GM19035 (cell line): ENCODE measurements around the gene EHD2.
"Not testable (repeated sequence)": the region's sequence is repeated elsewhere in the genome, so short reads cannot be mapped to it uniquely, and the experiment has no call there.

Experiments
- ATAC-seq: cut with Tn5 transposase; IDR thresholded peaks from one replicate; pipeline ENCODE4 v1.9.1; 2021; ENCODE audit not compliant: unreplicated experiment

EHD2 gene

GRCh38 chr19:47711652-47712242, 1.5 kb upstream of the EHD2 start:
- ATAC-seq, result no peak

- ATAC-seq, result no peak
Measured at GRCh38 chr19:47714339-47714738, 1.1 kb downstream of the EHD2 start.

GRCh38 chr19:47714855-47715254, 1.6 kb downstream of the EHD2 start:
- ATAC-seq, result not testable (repeated sequence)

- no peak for ATAC-seq
Measured at GRCh38 chr19:47716270-47716937, 3.2 kb downstream of the EHD2 start.

GRCh38 chr19:47718415-47719046, 5.3 kb downstream of the EHD2 start:
- ATAC-seq, result not testable (repeated sequence)

GRCh38 chr19:47719047-47719859, 6.0 kb downstream of the EHD2 start:
- no peak for ATAC-seq

- ATAC-seq, result no peak
Measured at GRCh38 chr19:47720669-47721422, 7.6 kb downstream of the EHD2 start.

- no peak for ATAC-seq
Measured at GRCh38 chr19:47723581-47723940, 10.3 kb downstream of the EHD2 start.

GRCh38 chr19:47725759-47726401, 12.7 kb downstream of the EHD2 start:
- ATAC-seq, result no peak

- no peak for ATAC-seq
Measured at GRCh38 chr19:47726467-47726866, 13.2 kb downstream of the EHD2 start.

- ATAC-seq, result not testable (repeated sequence)
Measured at GRCh38 chr19:47728295-47728694, 15.1 kb downstream of the EHD2 start.

GRCh38 chr19:47729468-47729798, 16.2 kb downstream of the EHD2 start:
- ATAC-seq, result no peak

GRCh38 chr19:47729799-47730520, 16.7 kb downstream of the EHD2 start:
- no peak for ATAC-seq

- no peak for ATAC-seq
Measured at GRCh38 chr19:47730521-47730889, 17.3 kb downstream of the EHD2 start.

GRCh38 chr19:47730910-47731309, 17.7 kb downstream of the EHD2 start:
- no peak for ATAC-seq

GRCh38 chr19:47735131-47735530, 21.9 kb downstream of the EHD2 start:
- ATAC-seq, result no peak

- ATAC-seq, result no peak
Measured at GRCh38 chr19:47740866-47741519, 27.8 kb downstream of the EHD2 start.

GRCh38 chr19:47741544-47742140, 28.4 kb downstream of the EHD2 start:
- ATAC-seq, result no peak

- no peak for ATAC-seq
Measured at GRCh38 chr19:47742634-47743033, 29.4 kb downstream of the EHD2 start.
